ENCODE measurements around the gene ANAPC2. TPM values are rescaled to one million over a fixed set of nuclear protein-coding genes. Genes with fewer than 3 reads are reported as not detected.

Gene ANAPC2
- total RNA-seq, 4 donors from 2014 or later = 10.2 to 12.4 (median 10.8) TPM

- DNase-seq (no peak), ATAC-seq (no peak)
- Histone ChIP-seq H3K9me3 (no peaks in the 10 kb centered on the region), H3K27me3 (peaks cover 90 to 100% (median 100%) of the 10 kb centered on the region in 3 donors), H3K4me3 (no peak overlapping the region), H3K27ac (no peak overlapping the region), H3K36me3 (no peaks in the 10 kb centered on the region), H3K4me1 (peaks cover 0 to 12% of the 10 kb centered on the region in 2 donors)
- in situ Hi-C loops (cut with MboI; ENCODE audit: low sequenced_read_pairs in 4 of 4) (no loop called here), intact Hi-C loops (cut with DNase I; ENCODE audit: low total_unique reads) (no loop called here)
- TF ChIP-seq POLR2A (IDR thresholded peaks at IDR 0.05) (no peak), CTCF (IDR thresholded peaks at IDR 0.05 in 4 of 5, conservative IDR thresholded peaks at IDR 0.05 in 1 of 5) (no peak)
These were observed 26.5 kb downstream of the ANAPC2 start for GRCh38 chr9:137161558-137162486.

DNA sequence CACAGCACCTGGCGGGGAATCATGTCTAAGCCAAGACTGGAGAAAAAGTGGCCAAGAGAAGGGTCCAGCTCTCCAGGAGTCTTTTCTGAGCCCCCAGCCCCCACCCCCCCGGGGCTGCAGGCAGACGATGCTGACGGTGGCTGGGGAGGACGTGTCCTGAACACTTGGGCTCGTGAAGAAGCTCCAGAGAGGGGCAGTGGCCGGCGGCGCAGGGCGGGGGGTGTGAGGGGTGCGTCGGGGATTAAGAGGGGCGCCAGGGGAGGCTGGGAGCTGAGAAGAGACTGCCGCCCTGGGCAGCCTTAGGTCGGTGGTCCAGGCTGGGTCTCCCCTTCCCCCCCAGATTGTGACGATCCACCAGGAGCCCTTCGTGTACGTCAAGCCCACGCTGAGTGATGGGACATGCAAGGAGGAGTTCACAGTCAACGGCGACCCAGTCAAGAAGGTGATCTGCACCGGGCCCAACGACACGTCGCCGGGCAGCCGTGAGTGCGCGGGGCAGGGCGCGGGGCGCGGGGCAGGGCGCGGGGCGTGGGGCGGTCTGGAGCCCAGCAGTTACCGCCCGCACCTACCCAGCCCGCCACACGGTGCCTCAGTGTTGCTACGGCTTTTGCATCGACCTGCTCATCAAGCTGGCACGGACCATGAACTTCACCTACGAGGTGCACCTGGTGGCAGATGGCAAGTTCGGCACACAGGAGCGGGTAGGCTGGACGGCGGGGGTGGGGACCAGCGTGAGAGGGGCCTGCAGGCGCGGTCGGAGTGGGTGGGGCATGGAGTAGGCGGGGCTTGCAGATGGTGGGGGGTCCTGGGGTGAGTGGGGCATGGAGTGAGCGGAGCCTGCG is 27.4 kb downstream of the ANAPC2 start:
- H3K27ac ChIP-seq = no peak overlapping the region
- no peak overlapping the region for H3K4me3 ChIP-seq
- H3K9me3 ChIP-seq = no peaks in the 10 kb centered on the region
- TF ChIP-seq POLR2A (IDR thresholded peaks at IDR 0.05) (no peak), CTCF (IDR thresholded peaks at IDR 0.05 in 4 of 5, conservative IDR thresholded peaks at IDR 0.05 in 1 of 5) (no peak)
- intact Hi-C loops (cut with DNase I; ENCODE audit: low total_unique reads) = no loop called here
- peaks cover 90 to 100% (median 100%) of the 10 kb centered on the region in 3 donors for H3K27me3 ChIP-seq
- in situ Hi-C loops (cut with MboI; ENCODE audit: low sequenced_read_pairs in 4 of 4) = no loop called here
- H3K4me1 ChIP-seq = peaks cover 0 to 12% of the 10 kb centered on the region in 2 donors
- no peaks in the 10 kb centered on the region for H3K36me3 ChIP-seq
- no peak for ATAC-seq
- no peak for DNase-seq

DNA sequence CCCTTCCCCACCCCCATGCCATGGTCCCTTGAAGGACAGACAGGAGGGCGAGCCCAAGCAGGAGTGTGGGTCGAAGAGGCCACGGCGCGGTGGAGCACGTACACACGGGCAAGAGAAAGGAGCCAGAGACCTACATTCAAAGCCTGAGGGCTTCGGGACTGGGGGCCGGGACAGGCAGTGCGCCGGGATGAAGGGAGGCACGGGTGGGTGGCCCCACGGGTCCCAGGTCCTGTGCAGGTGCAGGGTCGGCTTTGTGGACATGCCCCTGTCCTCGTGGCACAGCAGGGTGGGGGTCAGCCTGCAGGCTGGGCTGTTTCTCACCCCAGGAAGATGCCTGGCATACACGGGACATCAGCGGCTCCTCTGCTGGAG is 28.3 kb downstream of the ANAPC2 start:
- in situ Hi-C loops (cut with MboI; ENCODE audit: low sequenced_read_pairs in 4 of 4) (no loop called here), intact Hi-C loops (cut with DNase I; ENCODE audit: low total_unique reads) (no loop called here)
- Histone ChIP-seq H3K36me3 (no peaks in the 10 kb centered on the region), H3K4me3 (no peak overlapping the region), H3K27ac (no peak overlapping the region), H3K4me1 (peaks cover 0 to 12% of the 10 kb centered on the region in 2 donors), H3K9me3 (no peaks in the 10 kb centered on the region), H3K27me3 (peaks cover 86 to 95% (median 95%) of the 10 kb centered on the region in 3 donors)
- DNase-seq (no peak), ATAC-seq (no peak)
- TF ChIP-seq CTCF (IDR thresholded peaks at IDR 0.05 in 4 of 5, conservative IDR thresholded peaks at IDR 0.05 in 1 of 5) (no peak), POLR2A (IDR thresholded peaks at IDR 0.05) (no peak)

- intact Hi-C loops (cut with DNase I; ENCODE audit: low total_unique reads) (no loop called here), in situ Hi-C loops (cut with MboI; ENCODE audit: low sequenced_read_pairs in 4 of 4) (no loop called here)
- TF ChIP-seq POLR2A (IDR thresholded peaks at IDR 0.05) = no peak
- TF ChIP-seq CTCF (IDR thresholded peaks at IDR 0.05 in 4 of 5, conservative IDR thresholded peaks at IDR 0.05 in 1 of 5) = no peak
- ATAC-seq (no peak), DNase-seq (no peak)
- Histone ChIP-seq H3K36me3 (no peaks in the 10 kb centered on the region), H3K4me1 (peaks cover 0 to 12% of the 10 kb centered on the region in 2 donors), H3K27me3 (peaks cover 79 to 88% (median 88%) of the 10 kb centered on the region in 3 donors), H3K9me3 (no peaks in the 10 kb centered on the region), H3K27ac (no peak overlapping the region), H3K4me3 (no peak overlapping the region)
These were observed 29.0 kb downstream of the ANAPC2 start for GRCh38 chr9:137159105-137160053.

All from gastrocnemius medialis (tissue), 4 donors.